ENCODE results near the gene TUBGCP2. TPM values are rescaled to one million over a fixed set of nuclear protein-coding genes. Genes with fewer than 3 reads are reported as not detected.

The TUBGCP2 gene
- total RNA-seq, 1 experiment from 2014 or later, result 93.7 TPM

DNA sequence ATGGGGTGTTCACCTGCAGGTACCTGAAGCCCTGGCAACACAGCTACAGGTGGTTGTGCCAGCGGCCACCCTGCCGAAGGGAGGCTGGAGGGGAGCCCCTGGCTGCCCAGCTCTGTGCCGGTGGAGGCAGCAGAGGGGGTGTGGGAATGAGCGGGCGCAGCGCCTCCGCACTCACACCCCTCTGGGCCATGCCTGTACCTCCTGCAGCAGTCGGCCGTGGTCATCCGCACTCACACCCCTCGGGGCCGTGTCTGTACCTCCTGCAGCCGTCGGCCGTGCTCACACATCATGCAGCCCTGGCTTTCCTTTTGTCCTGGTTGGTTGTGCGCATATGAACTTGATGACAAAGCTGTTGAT is 1.7 kb upstream of the TUBGCP2 start:
- peaks cover 13% of the 10 kb centered on the region; the same call in 1 of the 2 replicates for H3K4me1 ChIP-seq (ENCODE audit: control insufficient read depth, insufficient read depth, low read length)
- ChIA-PET POLR2A (no interaction called here), CTCF (no interaction called here)
- in situ Hi-C loops (cut with HindIII; ENCODE audit: low pct_unique_long_range_greater_than_20kb, low sequenced_read_pairs), result no loop called here
- H3K36me3 ChIP-seq (ENCODE audit: control insufficient read depth, insufficient read depth, low read length), result peaks cover 4% of the 10 kb centered on the region; the same call in 1 of the 2 replicates
- no peaks in the 10 kb centered on the region for H3K9me3 ChIP-seq (ENCODE audit: control insufficient read depth, insufficient read depth, low read depth, low read length)
- BruUV-seq (replicated peaks), result no TSS peak
- no peak for ATAC-seq
- H3K4me3 ChIP-seq (ENCODE audit: low read depth in 2 of 2, low read length in 2 of 2), result no peak overlapping the region
- DNase-seq (ENCODE audit: low read depth, low spot score), result no peak
- intact Hi-C loops (cut with micrococcal nuclease; ENCODE audit: unreplicated experiment), result no loop called here
- TF ChIP-seq, protein P1, sequence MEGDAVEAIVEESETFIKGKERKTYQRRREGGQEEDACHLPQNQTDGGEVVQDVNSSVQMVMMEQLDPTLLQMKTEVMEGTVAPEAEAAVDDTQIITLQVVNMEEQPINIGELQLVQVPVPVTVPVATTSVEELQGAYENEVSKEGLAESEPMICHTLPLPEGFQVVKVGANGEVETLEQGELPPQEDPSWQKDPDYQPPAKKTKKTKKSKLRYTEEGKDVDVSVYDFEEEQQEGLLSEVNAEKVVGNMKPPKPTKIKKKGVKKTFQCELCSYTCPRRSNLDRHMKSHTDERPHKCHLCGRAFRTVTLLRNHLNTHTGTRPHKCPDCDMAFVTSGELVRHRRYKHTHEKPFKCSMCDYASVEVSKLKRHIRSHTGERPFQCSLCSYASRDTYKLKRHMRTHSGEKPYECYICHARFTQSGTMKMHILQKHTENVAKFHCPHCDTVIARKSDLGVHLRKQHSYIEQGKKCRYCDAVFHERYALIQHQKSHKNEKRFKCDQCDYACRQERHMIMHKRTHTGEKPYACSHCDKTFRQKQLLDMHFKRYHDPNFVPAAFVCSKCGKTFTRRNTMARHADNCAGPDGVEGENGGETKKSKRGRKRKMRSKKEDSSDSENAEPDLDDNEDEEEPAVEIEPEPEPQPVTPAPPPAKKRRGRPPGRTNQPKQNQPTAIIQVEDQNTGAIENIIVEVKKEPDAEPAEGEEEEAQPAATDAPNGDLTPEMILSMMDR (IDR thresholded peaks at IDR 0.05), result no peak
- no peak for TF ChIP-seq REST (IDR thresholded peaks at IDR 0.05; ENCODE audit: insufficient read depth in 1 of 2, low read depth in 2 of 2, low read length in 1 of 2)
- TF ChIP-seq SIN3A (IDR thresholded peaks at IDR 0.05; ENCODE audit: borderline replicate concordance, insufficient read depth, low read depth, low read length), result no peak
- TF ChIP-seq POLR2AphosphoS5 (IDR thresholded peaks at IDR 0.05; ENCODE audit: low read depth, low read length), result no peak
- no peak for TF ChIP-seq TCF7L2 (IDR thresholded peaks at IDR 0.05; ENCODE audit: low read depth, low read length)
- H3K27ac ChIP-seq (ENCODE audit: low read length), result no peak overlapping the region
- H3K27me3 ChIP-seq (ENCODE audit: control insufficient read depth, insufficient read depth, low read length), result no peaks in the 10 kb centered on the region

- no TSS peak for BruUV-seq (replicated peaks)
- ChIA-PET POLR2A (no interaction called here), CTCF (no interaction called here)
- H3K36me3 ChIP-seq (ENCODE audit: control insufficient read depth, insufficient read depth, low read length), result peaks cover 4% of the 10 kb centered on the region; the same call in 1 of the 2 replicates
- H3K27me3 ChIP-seq (ENCODE audit: control insufficient read depth, insufficient read depth, low read length), result no peaks in the 10 kb centered on the region
- ATAC-seq, result no peak
- no peak overlapping the region for H3K27ac ChIP-seq (ENCODE audit: low read length)
- peaks cover 13% of the 10 kb centered on the region; the same call in 1 of the 2 replicates for H3K4me1 ChIP-seq (ENCODE audit: control insufficient read depth, insufficient read depth, low read length)
- H3K4me3 ChIP-seq (ENCODE audit: low read depth in 2 of 2, low read length in 2 of 2), result peak overlapping the region; percentile 90 to 97
- intact Hi-C loops (cut with micrococcal nuclease; ENCODE audit: unreplicated experiment), result no loop called here
- in situ Hi-C loops (cut with HindIII; ENCODE audit: low pct_unique_long_range_greater_than_20kb, low sequenced_read_pairs), result no loop called here
- TF ChIP-seq SIN3A (IDR thresholded peaks at IDR 0.05; ENCODE audit: borderline replicate concordance, insufficient read depth, low read depth, low read length) (no peak), TCF7L2 (IDR thresholded peaks at IDR 0.05; ENCODE audit: low read depth, low read length) (no peak), POLR2AphosphoS5 (IDR thresholded peaks at IDR 0.05; ENCODE audit: low read depth, low read length) (no peak), REST (IDR thresholded peaks at IDR 0.05; ENCODE audit: insufficient read depth in 1 of 2, low read depth in 2 of 2, low read length in 1 of 2) (no peak)
- TF ChIP-seq, protein P1 (IDR thresholded peaks at IDR 0.05), result no peak
- no peak for DNase-seq (ENCODE audit: low read depth, low spot score)
- no peaks in the 10 kb centered on the region for H3K9me3 ChIP-seq (ENCODE audit: control insufficient read depth, insufficient read depth, low read depth, low read length)
These were observed 1.2 kb upstream of the TUBGCP2 start for GRCh38 chr10:133309720-133310398.
